GM19467 (cell line): ENCODE results near the gene LRGUK.
"Not testable (repeated sequence)": the region's sequence is repeated elsewhere in the genome, so short reads cannot be mapped to it uniquely, and the experiment has no call there.

Experiments
- ATAC-seq: cut with Tn5 transposase; IDR thresholded peaks from one replicate; pipeline ENCODE4 v1.9.1; 2021; ENCODE audit warnings: mild to moderate bottlenecking, moderate library complexity; ENCODE audit not compliant: unreplicated experiment

The LRGUK gene

DNA sequence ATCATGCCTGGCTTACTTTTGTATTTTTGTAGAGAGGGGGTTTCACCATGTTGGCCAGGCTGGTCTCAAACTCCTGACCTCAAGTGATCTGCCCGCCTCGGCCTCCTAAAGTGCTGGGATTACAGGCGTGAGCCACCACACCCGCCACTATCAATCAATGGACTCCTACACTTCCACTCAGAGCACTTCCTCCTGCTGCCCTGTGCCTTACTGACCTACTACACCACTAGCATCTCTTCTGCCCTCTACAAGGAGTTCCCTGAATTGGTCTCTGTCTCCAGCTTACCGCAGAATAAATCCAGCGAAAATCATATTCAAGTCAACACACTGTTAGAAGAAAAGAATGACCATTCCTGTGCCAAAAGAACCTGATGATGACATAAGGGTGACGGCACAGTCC, 168.8 kb downstream of the LRGUK start:
- not testable (repeated sequence) for ATAC-seq

- ATAC-seq: no peak
These were observed 170.3 kb downstream of the LRGUK start for GRCh38 chr7:134297489-134297888.

- no peak for ATAC-seq
These were observed 172.0 kb downstream of the LRGUK start for GRCh38 chr7:134298902-134299683.

DNA sequence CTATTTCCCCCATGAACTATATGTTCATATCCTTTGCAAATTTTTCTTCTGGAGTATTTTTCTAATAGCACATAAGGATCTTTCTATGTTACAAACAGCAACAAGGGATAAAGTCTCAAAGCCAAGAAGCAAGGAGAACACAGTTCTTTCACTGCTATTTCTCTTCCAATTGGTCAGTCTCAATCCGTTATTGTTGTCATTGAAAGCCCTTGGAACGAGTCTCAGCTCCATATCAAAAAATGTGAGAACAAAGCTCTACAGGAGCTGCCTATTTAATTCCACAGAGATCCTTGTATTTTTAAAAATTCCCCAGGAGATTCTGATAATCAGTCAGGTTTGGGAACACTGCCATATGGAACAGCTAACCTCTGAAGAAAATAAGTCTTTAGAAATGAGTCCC, 173.8 kb downstream of the LRGUK start:
- no peak for ATAC-seq

DNA sequence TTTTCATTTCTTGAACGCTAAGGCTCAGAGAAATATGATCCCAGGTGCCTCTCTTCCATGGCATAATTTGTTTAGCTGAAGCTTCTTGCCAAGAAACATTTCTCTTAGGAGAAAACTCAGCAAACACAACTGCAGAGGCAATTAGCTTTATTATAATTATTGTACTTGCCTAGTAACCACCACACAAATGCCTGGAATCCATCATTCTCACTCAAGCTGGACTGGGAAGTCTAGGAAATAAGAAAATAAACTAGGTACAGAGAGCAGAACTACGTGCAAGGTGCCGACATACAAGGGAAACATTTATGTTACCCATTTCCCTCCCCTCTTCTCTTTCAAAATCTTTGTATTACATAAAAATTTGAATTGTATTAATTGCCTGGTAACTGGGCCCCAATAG, 174.5 kb downstream of the LRGUK start:
- no peak for ATAC-seq

- no peak for ATAC-seq
These were observed 175.0 kb downstream of the LRGUK start for GRCh38 chr7:134302120-134302519.

DNA sequence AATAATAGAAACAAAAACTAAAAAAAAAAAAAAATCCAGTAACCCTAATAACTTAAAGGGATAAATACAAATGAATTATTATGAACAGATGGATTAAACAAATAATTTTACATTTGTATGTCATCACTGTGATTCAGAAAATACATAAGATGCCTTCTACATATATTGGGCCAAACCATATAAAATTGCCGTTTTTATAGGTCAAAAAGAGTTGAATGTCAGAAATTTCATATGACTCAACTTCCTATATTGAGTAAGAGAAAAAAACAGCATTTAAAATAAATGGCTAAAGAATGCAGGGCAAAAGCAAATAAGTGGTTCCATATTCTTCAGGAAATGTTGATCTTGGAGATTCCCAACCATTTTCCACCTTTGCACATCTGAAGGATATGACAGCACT, 180.2 kb downstream of the LRGUK start:
- no peak for ATAC-seq

DNA sequence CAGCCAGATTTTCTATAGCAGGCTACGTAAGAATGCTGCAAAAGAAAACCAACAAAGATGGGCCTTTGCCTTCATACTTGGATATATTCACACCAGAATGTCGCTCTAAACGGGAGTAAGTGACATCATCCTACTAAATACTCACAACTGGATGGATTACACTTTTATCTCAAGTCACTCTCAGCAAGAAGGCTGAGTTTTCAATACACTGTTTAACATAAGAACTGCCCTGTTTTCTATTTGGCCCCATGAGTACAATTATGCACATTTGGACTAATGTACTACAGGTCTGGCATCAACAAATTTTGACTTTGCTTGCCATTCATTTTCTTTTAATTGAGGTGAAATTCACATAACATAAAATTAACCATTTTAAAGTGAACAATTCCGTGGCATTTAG, 181.4 kb downstream of the LRGUK start:
- ATAC-seq: no peak

GRCh38 chr7:134311807-134312206, 184.7 kb downstream of the LRGUK start:
- ATAC-seq: no peak

DNA sequence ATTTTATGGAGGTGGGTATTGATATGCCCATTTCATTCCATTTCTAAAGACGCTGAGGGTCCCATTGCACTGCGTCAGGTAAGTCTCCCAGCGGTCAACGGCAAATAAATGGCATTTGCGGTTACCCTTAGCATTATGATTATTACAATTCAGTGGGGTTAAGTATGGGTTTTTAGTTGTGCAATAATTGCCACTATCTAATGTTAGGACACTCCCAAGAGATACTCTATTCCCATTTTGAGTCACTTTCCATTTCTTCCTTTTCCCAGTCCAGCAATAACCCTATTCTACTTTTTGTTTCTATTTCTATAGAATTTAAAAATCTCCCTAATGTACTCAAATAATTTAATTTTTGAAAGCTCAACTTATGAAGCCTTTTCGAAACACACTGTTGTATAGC, 185.6 kb downstream of the LRGUK start:
- no peak for ATAC-seq

GRCh38 chr7:134313543-134313942, 186.4 kb downstream of the LRGUK start:
- ATAC-seq: no peak
